SU-DHL-6 (cell line): ENCODE data around the gene CACNA1C.

Experiments used
- H2AFZ ChIP-seq: fragments of 200-600 bp; sonication (generic); 2 replicates; pipeline ENCODE4 v1.6.1; 2014; ENCODE audit warnings: low read depth, mild to moderate bottlenecking, moderate library complexity, mixed read lengths, antibody characterized with exemption, low read length; ENCODE audit not compliant: severe bottlenecking
- H3F3A ChIP-seq: fragments of 200-600 bp; shearing (Covaris generic); 2 replicates; pipeline ENCODE4 v1.6.0; 2016; ENCODE audit warnings: antibody characterized with exemption, mild to moderate bottlenecking; ENCODE audit not compliant: insufficient read depth
- H3K27ac ChIP-seq: fragments of 200-600 bp; sonication (generic); 2 replicates; pipeline ENCODE4 v1.5.1; 2016; ENCODE audit warnings: low read depth, mild to moderate bottlenecking, low read length, moderate library complexity, mixed read lengths
- H3K27me3 ChIP-seq: fragments of 200-600 bp; sonication (generic), shearing (Covaris generic); 2 replicates; pipeline ENCODE4 v1.6.0; 2014; ENCODE audit warnings: mild to moderate bottlenecking, low read length
- H3K36me3 ChIP-seq: fragments of 200-600 bp; sonication (generic); 2 replicates; pipeline ENCODE4 v1.6.1; 2014; ENCODE audit warnings: mild to moderate bottlenecking, low read length, mixed read lengths
- H3K4me2 ChIP-seq: fragments of 300-600, 200-600 bp; shearing (Covaris generic), sonication (generic); 2 replicates; pipeline ENCODE4 v1.6.0; 2014; ENCODE audit warnings: low read length, low read depth, mild to moderate bottlenecking; ENCODE audit not compliant: poor library complexity, severe bottlenecking
- H3K4me3 ChIP-seq: fragments of 200-600 bp; sonication (generic); 2 replicates; pipeline ENCODE4 v1.5.1; 2014; ENCODE audit warnings: antibody characterized with exemption, low read length, mild to moderate bottlenecking, mixed read lengths; ENCODE audit not compliant: insufficient read depth, poor library complexity, severe bottlenecking
- H3K79me2 ChIP-seq: fragments of 200-600 bp; sonication (generic); 2 replicates; pipeline ENCODE4 v1.6.1; 2014; ENCODE audit warnings: mild to moderate bottlenecking, low read length, moderate library complexity; ENCODE audit not compliant: insufficient read depth
- H3K9ac ChIP-seq: fragments of 200-600 bp; sonication (generic); 2 replicates; pipeline ENCODE4 v1.7.0; 2014; ENCODE audit warnings: mild to moderate bottlenecking, low read length
- H3K9me2 ChIP-seq: fragments of 200-600 bp; sonication (generic); replicated peaks from 2 replicates; pipeline ENCODE4 v1.6.1; 2014; ENCODE audit warnings: low read length; ENCODE audit not compliant: insufficient read depth
- H3K9me3 ChIP-seq: fragments of 200-600 bp; sonication (generic); 2 replicates; pipeline ENCODE4 v1.6.1; 2014; ENCODE audit warnings: low read length, mixed read lengths; ENCODE audit not compliant: insufficient read depth
- H4K20me1 ChIP-seq: fragments of 200-600 bp; sonication (generic); 2 replicates; pipeline ENCODE4 v1.6.1; 2014; ENCODE audit warnings: low read depth, mild to moderate bottlenecking, antibody characterized with exemption, low read length, moderate library complexity, mixed read lengths
- EZH2phosphoT487 ChIP-seq: fragments of 200-600 bp; sonication (generic), shearing (Covaris generic); conservative IDR thresholded peaks from 2 replicates; pipeline ENCODE4 v1.6.1; 2018; ENCODE audit warnings: mild to moderate bottlenecking, antibody characterized with exemption, low read length, moderate library complexity, mixed read lengths
- TF ChIP-seq, protein P1 (sequence below): fragments of 200-600 bp; sonication (generic); IDR thresholded peaks from one replicate; pipeline ENCODE4 v1.5.1; 2017; ENCODE audit warnings: antibody characterized with exemption, mild to moderate bottlenecking, low read length, moderate library complexity; ENCODE audit not compliant: insufficient read depth, poor library complexity, severe bottlenecking

Gene CACNA1C

DNA sequence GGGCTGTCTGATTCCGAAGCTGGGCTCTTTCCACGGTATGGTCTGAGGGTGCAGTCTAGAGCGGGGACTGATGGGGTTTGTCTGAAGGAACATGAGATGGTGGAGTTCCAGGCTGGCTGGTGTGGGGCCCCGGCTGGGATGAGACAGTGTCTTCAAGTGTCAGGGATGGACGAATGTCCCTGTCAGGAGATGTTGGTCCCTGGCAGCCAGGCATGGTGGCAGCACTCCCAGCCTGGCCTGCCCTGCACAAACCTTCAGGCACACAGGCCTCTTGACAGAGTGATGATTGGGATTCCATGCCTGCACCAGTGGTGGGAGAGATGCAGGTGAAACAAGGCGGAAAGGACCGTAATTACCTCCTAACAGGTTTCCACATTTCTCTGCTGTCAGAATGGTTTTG, 221.9 kb downstream of the CACNA1C start:
- no peaks in the 10 kb centered on the region for H3K9me2 ChIP-seq
- no peak overlapping the region for H3K4me2 ChIP-seq
- H3K27ac ChIP-seq: no peak overlapping the region
- no peak for TF ChIP-seq EZH2phosphoT487
- TF ChIP-seq, protein P1, sequence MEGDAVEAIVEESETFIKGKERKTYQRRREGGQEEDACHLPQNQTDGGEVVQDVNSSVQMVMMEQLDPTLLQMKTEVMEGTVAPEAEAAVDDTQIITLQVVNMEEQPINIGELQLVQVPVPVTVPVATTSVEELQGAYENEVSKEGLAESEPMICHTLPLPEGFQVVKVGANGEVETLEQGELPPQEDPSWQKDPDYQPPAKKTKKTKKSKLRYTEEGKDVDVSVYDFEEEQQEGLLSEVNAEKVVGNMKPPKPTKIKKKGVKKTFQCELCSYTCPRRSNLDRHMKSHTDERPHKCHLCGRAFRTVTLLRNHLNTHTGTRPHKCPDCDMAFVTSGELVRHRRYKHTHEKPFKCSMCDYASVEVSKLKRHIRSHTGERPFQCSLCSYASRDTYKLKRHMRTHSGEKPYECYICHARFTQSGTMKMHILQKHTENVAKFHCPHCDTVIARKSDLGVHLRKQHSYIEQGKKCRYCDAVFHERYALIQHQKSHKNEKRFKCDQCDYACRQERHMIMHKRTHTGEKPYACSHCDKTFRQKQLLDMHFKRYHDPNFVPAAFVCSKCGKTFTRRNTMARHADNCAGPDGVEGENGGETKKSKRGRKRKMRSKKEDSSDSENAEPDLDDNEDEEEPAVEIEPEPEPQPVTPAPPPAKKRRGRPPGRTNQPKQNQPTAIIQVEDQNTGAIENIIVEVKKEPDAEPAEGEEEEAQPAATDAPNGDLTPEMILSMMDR: no peak
- H3K79me2 ChIP-seq: no peaks in the 10 kb centered on the region
- no peak overlapping the region for H2AFZ ChIP-seq
- no peaks in the 10 kb centered on the region for H3K27me3 ChIP-seq
- no peak overlapping the region for H3K4me3 ChIP-seq
- H3K36me3 ChIP-seq: no peaks in the 10 kb centered on the region
- no peak overlapping the region for H3K9ac ChIP-seq
- no peaks in the 10 kb centered on the region for H3F3A ChIP-seq
- no peaks in the 10 kb centered on the region for H3K9me3 ChIP-seq
- no peaks in the 10 kb centered on the region for H4K20me1 ChIP-seq

- Histone ChIP-seq H3K9me2 (no peaks in the 10 kb centered on the region), H3K9me3 (peaks cover 4% of the 10 kb centered on the region; the same call in 1 of the 2 replicates), H3K36me3 (no peaks in the 10 kb centered on the region; the same call in 1 of the 2 replicates), H3F3A (no peaks in the 10 kb centered on the region), H3K4me2 (no peak overlapping the region), H3K4me3 (no peak overlapping the region), H4K20me1 (no peaks in the 10 kb centered on the region), H2AFZ (no peak overlapping the region), H3K9ac (no peak overlapping the region), H3K27me3 (no peaks in the 10 kb centered on the region), H3K79me2 (no peaks in the 10 kb centered on the region), H3K27ac (no peak overlapping the region)
- TF ChIP-seq, protein P1: no peak
- no peak for TF ChIP-seq EZH2phosphoT487
Measured at GRCh38 chr12:2276288-2277033, 223.7 kb downstream of the CACNA1C start.

DNA sequence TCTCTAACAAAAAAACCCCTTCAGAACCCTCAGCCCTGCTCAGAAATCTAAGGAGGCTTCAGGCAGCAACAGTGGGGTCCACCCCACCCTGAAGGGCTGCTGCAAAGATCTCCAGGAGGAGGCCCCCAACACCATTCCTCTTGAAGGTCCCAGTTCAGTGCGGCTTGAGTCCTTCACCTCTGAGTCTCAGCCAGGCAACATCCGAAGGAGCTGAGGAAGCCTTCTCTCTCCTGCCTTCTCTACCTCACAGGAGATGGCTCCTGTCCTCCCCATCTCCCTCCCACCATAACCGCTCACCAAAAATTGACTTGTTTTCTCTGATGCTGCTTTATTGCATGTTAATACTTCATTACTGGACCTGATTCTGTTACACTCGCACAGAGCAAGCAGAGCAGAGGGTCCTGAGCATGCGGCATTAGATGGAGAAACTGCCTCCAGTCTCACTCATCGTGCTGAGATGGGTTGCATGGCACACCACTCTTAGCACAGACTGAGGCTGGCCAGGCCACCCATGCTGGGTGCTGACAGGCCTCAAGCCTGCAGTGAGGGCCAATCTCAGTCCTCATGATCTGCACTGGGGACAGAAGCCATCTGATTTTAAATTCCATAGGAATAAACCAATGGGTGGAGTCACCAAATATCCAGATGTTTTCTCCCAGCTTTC, 224.8 kb downstream of the CACNA1C start:
- Histone ChIP-seq H3F3A (no peaks in the 10 kb centered on the region), H3K79me2 (no peaks in the 10 kb centered on the region), H3K4me2 (no peak overlapping the region), H3K9me2 (no peaks in the 10 kb centered on the region), H3K27ac (no peak overlapping the region), H4K20me1 (no peaks in the 10 kb centered on the region), H3K9me3 (peaks cover 5% of the 10 kb centered on the region; the same call in 1 of the 2 replicates), H3K9ac (no peak overlapping the region), H3K4me3 (no peak overlapping the region), H3K27me3 (no peaks in the 10 kb centered on the region), H2AFZ (no peak overlapping the region), H3K36me3 (no peaks in the 10 kb centered on the region; the same call in 1 of the 2 replicates)
- TF ChIP-seq, protein P1: no peak
- no peak for TF ChIP-seq EZH2phosphoT487
